ENCODE measurements around the gene WWC2. TPM values are rescaled to one million over a fixed set of nuclear protein-coding genes. Genes with fewer than 3 reads are reported as not detected.

Gene WWC2
- total RNA-seq, 4 donors from 2014 or later = 4.5 to 10.7 (median 8.6) TPM

DNA sequence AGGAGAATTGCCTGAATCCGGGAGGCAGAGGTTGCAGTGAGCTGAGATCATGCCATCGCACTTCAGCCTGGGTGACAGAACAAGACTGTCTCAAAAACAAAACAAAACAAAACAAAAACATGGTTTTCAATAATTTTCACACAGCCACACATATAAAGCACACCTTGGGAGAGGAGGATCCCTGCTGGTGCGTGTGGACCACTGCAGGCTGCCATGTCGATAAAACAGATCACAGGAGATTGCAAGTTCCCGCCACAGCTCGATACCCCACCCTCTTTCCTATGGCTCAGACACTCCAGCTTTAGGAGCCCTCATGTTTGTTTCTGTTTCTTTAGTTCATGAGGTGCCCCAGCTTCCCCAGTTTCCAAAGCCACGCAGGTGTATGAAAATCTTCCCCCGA, 254.5 kb downstream of the WWC2 start:
- Histone ChIP-seq H3K27me3 (no peaks in the 10 kb centered on the region), H3K4me1 (no peaks in the 10 kb centered on the region), H3K9me3 (no peaks in the 10 kb centered on the region), H3K36me3 (no peaks in the 10 kb centered on the region), H3K4me3 (no peak overlapping the region), H3K27ac (no peak overlapping the region)
- intact Hi-C loops (cut with DNase I; ENCODE audit: low total_unique reads) = no loop called here
- ATAC-seq (no peak), DNase-seq (no peak)
- in situ Hi-C loops (cut with MboI; ENCODE audit: low sequenced_read_pairs in 4 of 4) = no loop called here
- TF ChIP-seq CTCF (IDR thresholded peaks at IDR 0.05 in 4 of 5, conservative IDR thresholded peaks at IDR 0.05 in 1 of 5) (no peak), POLR2A (IDR thresholded peaks at IDR 0.05) (no peak)

- DNase-seq = no peak
- H3K27ac ChIP-seq = no peak overlapping the region
- H3K4me3 ChIP-seq = no peak overlapping the region
- in situ Hi-C loops (cut with MboI; ENCODE audit: low sequenced_read_pairs in 4 of 4) = no loop called here
- no peaks in the 10 kb centered on the region for H3K9me3 ChIP-seq
- no peaks in the 10 kb centered on the region for H3K4me1 ChIP-seq
- H3K36me3 ChIP-seq = no peaks in the 10 kb centered on the region
- intact Hi-C loops (cut with DNase I; ENCODE audit: low total_unique reads) = no loop called here
- TF ChIP-seq CTCF (IDR thresholded peaks at IDR 0.05 in 4 of 5, conservative IDR thresholded peaks at IDR 0.05 in 1 of 5) = no peak
- no peak for TF ChIP-seq POLR2A (IDR thresholded peaks at IDR 0.05)
- no peak for ATAC-seq
- H3K27me3 ChIP-seq = no peaks in the 10 kb centered on the region
Measured at GRCh38 chr4:183354219-183354618, 255.2 kb downstream of the WWC2 start.

DNA sequence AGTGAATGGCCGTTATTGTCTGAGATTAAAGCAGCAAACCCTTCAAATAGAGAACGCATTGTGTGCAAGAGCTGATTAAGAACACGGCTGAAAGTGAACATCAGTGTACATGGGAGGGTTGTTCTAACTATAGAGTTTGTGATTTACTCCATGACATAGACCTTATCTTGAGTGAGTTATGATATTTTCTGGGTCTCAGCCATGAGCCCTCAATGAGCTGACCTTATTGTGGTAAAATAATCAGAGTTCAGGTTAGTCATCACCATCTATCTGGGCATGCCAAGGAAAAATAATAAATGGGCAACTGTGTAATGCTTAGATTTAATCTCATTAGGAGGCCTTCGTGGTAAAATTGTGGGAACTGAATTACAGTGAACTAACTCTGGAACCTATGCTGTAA, 256.3 kb downstream of the WWC2 start:
- DNase-seq = no peak
- Histone ChIP-seq H3K4me3 (no peak overlapping the region), H3K27me3 (no peaks in the 10 kb centered on the region), H3K36me3 (no peaks in the 10 kb centered on the region), H3K4me1 (no peaks in the 10 kb centered on the region), H3K27ac (no peak overlapping the region), H3K9me3 (no peaks in the 10 kb centered on the region)
- ATAC-seq = no peak
- no peak for TF ChIP-seq CTCF (IDR thresholded peaks at IDR 0.05 in 4 of 5, conservative IDR thresholded peaks at IDR 0.05 in 1 of 5)
- TF ChIP-seq POLR2A (IDR thresholded peaks at IDR 0.05) = no peak
- intact Hi-C loops (cut with DNase I; ENCODE audit: low total_unique reads) = no loop called here
- in situ Hi-C loops (cut with MboI; ENCODE audit: low sequenced_read_pairs in 4 of 4) = no loop called here

DNA sequence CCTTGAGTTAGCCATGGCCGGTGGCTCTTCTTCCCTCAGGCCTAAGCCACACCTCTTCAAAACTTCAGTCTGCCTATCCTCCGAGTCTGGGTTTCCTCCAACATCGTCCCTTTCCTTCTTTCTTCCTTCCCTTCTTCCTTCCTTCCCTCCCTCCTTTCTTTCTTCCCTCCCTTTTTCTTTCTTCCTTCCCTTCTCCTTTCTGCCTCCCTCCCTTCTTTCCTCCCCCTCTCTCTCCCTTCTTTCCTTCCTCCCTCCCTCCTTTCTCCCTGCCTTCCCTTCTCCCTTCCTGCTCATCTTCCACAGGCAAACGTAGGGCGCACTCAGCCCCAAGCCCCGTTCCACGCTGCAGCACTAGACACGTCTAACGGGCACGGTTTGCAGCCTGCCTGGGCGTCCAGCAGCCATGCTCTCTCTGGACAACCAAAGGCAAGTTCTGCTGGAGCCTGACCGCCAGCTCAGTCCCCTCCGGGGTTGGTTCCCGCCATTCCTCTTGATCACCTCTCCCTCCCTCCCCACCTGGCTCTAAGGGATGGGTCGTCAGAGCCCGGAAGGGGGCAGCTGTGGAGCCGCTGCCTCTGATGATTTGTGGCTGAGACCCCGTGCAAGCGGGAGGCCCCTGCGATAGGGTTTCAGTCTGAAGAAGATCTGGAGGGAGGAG, 257.2 kb downstream of the WWC2 start:
- H3K4me3 ChIP-seq = no peak overlapping the region
- in situ Hi-C loops (cut with MboI; ENCODE audit: low sequenced_read_pairs in 4 of 4) (no loop called here), intact Hi-C loops (cut with DNase I; ENCODE audit: low total_unique reads) (no loop called here)
- DNase-seq (no peak), ATAC-seq (no peak)
- H3K27ac ChIP-seq = no peak overlapping the region
- TF ChIP-seq CTCF (IDR thresholded peaks at IDR 0.05 in 4 of 5, conservative IDR thresholded peaks at IDR 0.05 in 1 of 5) (no peak), POLR2A (IDR thresholded peaks at IDR 0.05) (no peak)
- no peaks in the 10 kb centered on the region for H3K4me1 ChIP-seq
- no peaks in the 10 kb centered on the region for H3K9me3 ChIP-seq
- no peaks in the 10 kb centered on the region for H3K27me3 ChIP-seq
- no peaks in the 10 kb centered on the region for H3K36me3 ChIP-seq

Measured in gastrocnemius medialis (tissue), 4 donors.